WI38 (cell line): Measurements from ENCODE around the gene OTOG.

ENCODE experiments used
- H3K4me3 ChIP-seq: 2 replicates; pipeline ENCODE4 v1.5.1; 2011; ENCODE audit warnings: low read depth, mild to moderate bottlenecking, control low read depth, low read length
- CTCF ChIP-seq: IDR thresholded peaks from 2 replicates; pipeline ENCODE4 v1.5.1; 2012; ENCODE audit warnings: low read depth, mild to moderate bottlenecking, control low read depth, low read length

OTOG gene

DNA sequence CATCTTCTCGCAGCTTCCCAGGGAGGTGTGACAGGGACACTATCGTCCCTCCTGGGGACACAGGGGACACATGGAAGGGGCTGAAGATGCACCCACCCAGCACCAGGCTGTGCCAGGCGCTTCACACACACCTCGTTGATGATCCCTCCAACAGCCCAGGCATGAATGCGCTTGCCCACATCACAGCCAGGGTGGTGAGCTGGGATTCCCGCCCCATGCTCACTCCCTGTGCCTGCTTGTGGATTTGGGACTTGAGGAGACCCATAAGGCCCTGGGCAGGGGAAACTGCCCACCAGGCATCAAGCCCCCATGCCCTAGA, 57.8 kb downstream of the OTOG start:
- H3K4me3 ChIP-seq: no peak overlapping the region
- TF ChIP-seq CTCF: no peak

GRCh38 chr11:17605651-17606122, 58.6 kb downstream of the OTOG start:
- TF ChIP-seq CTCF: no peak
- H3K4me3 ChIP-seq: no peak overlapping the region

- H3K4me3 ChIP-seq: no peak overlapping the region
- no peak for TF ChIP-seq CTCF
Measured at GRCh38 chr11:17606233-17607082, 59.4 kb downstream of the OTOG start.

GRCh38 chr11:17607083-17607429, 60.0 kb downstream of the OTOG start:
- no peak overlapping the region for H3K4me3 ChIP-seq
- no peak for TF ChIP-seq CTCF

GRCh38 chr11:17607591-17608570, 60.8 kb downstream of the OTOG start:
- H3K4me3 ChIP-seq: no peak overlapping the region
- no peak for TF ChIP-seq CTCF

DNA sequence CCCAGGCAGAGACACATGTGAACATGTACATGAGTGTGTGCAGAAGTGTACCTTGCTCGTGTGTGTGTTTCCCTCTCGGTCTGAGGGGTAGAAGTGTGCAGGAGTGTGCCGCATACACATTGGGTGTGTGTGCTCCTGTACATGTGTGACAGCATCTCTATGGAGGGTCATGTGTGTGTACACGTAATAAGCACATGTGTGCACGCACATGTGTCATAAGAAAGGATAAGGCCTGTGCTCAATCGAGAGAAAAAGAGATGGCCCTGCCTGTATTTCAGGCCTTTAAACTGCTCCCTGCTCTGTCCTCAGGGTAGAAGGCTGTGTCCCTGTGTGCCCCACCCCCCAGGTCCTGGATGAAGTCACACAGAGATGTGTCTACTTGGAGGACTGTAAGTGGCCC, 61.8 kb downstream of the OTOG start:
- H3K4me3 ChIP-seq: no peak overlapping the region
- TF ChIP-seq CTCF: no peak
